ENCODE data around the gene DLG1. TPM values are rescaled to one million over a fixed set of nuclear protein-coding genes. Genes with fewer than 3 reads are reported as not detected.

The DLG1 gene
- total and polyA plus RNA-seq, 12 donors: 20.7 to 97.4 (median 54.0) TPM

DNA sequence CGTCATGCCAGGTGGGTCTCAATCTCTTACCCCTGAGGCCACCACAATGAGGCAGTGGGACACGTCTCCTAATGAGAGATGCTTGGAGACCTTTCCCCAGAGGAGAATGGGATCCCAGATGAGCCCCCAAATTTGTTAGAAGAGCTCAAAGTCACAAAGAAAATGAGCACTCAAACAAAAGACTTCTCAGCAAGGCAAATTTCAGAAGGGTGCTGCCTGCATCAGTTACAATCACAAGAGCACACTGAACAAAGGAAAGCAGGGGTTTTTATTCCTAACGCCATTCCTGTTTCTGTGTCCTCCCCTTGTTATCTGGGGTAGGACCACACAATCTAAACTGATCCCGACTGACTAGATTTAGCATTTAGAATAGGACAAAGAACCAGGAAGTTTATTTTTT is 50.1 kb downstream of the DLG1 start:
- peaks cover 0 to 52% (median 22%) of the 10 kb centered on the region in 11 donors for H3K9me3 ChIP-seq
- H3K27ac ChIP-seq: no peak overlapping the region
- WGBS, 2 donors: 97% methylated on average over 4 of the region's 4 CpGs
- peaks cover 0 to 25% (median 5%) of the 10 kb centered on the region in 9 donors for H3K36me3 ChIP-seq
- DNase-seq (no peak), ATAC-seq (no peak)
- no peaks in the 10 kb centered on the region for H3K27me3 ChIP-seq
- TF ChIP-seq, protein P1, sequence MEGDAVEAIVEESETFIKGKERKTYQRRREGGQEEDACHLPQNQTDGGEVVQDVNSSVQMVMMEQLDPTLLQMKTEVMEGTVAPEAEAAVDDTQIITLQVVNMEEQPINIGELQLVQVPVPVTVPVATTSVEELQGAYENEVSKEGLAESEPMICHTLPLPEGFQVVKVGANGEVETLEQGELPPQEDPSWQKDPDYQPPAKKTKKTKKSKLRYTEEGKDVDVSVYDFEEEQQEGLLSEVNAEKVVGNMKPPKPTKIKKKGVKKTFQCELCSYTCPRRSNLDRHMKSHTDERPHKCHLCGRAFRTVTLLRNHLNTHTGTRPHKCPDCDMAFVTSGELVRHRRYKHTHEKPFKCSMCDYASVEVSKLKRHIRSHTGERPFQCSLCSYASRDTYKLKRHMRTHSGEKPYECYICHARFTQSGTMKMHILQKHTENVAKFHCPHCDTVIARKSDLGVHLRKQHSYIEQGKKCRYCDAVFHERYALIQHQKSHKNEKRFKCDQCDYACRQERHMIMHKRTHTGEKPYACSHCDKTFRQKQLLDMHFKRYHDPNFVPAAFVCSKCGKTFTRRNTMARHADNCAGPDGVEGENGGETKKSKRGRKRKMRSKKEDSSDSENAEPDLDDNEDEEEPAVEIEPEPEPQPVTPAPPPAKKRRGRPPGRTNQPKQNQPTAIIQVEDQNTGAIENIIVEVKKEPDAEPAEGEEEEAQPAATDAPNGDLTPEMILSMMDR (IDR thresholded peaks at IDR 0.05): no peak
- no peak overlapping the region for H3K4me3 ChIP-seq
- intact Hi-C loops (cut with DNase I): no loop called here
- H3K4me1 ChIP-seq: no peaks in the 10 kb centered on the region

- Histone ChIP-seq H3K27ac (no peak overlapping the region), H3K9me3 (peaks cover 0 to 69% (median 42%) of the 10 kb centered on the region in 11 donors), H3K36me3 (peaks cover 0 to 23% (median 5%) of the 10 kb centered on the region in 9 donors), H3K4me1 (peaks cover 0 to 5% (median 0%) of the 10 kb centered on the region in 9 donors), H3K4me3 (no peak overlapping the region), H3K27me3 (no peaks in the 10 kb centered on the region)
- ATAC-seq: no peak
- WGBS, 2 donors: 96 to 99% methylated on average over 3 of the region's 3 CpGs
- intact Hi-C loops (cut with DNase I): no loop called here
- no peak for DNase-seq
- TF ChIP-seq, protein P1 (IDR thresholded peaks at IDR 0.05): no peak
Observed at GRCh38 chr3:197244751-197245150, 53.7 kb downstream of the DLG1 start.

- intact Hi-C loops (cut with DNase I): no loop called here
- 81 to 95% methylated on average over 7 of the region's 7 CpGs for WGBS, 2 donors
Observed at GRCh38 chr3:197242784-197243432, 55.5 kb downstream of the DLG1 start.

GRCh38 chr3:197241173-197241572 is 57.2 kb downstream of the DLG1 start:
- TF ChIP-seq, protein P1 (IDR thresholded peaks at IDR 0.05): no peak
- no peaks in the 10 kb centered on the region for H3K27me3 ChIP-seq
- ATAC-seq (no peak), DNase-seq (no peak)
- intact Hi-C loops (cut with DNase I): no loop called here
- peaks cover 0 to 18% (median 0%) of the 10 kb centered on the region in 9 donors for H3K4me1 ChIP-seq
- no peak overlapping the region for H3K4me3 ChIP-seq
- no peak overlapping the region for H3K27ac ChIP-seq
- WGBS, 2 donors: 79 to 84% methylated on average over 2 of the region's 2 CpGs
- peaks cover 0 to 22% (median 5%) of the 10 kb centered on the region in 9 donors for H3K36me3 ChIP-seq
- H3K9me3 ChIP-seq: peaks cover 0 to 59% (median 25%) of the 10 kb centered on the region in 11 donors

More at GRCh38 chr3:197242784-197243432, 55.5 kb downstream of the DLG1 start:
- Histone ChIP-seq H3K27me3 (no peaks in the 10 kb centered on the region), H3K4me3 (no peak overlapping the region), H3K4me1 (peaks cover 0 to 18% (median 0%) of the 10 kb centered on the region in 9 donors), H3K9me3 (peaks cover 0 to 54% (median 25%) of the 10 kb centered on the region in 11 donors), H3K27ac (no peak overlapping the region), H3K36me3 (peaks cover 0 to 19% (median 5%) of the 10 kb centered on the region in 9 donors)
- ATAC-seq (no peak), DNase-seq (no peak)
- TF ChIP-seq, protein P1 (IDR thresholded peaks at IDR 0.05): no peak

All from heart right ventricle (tissue), 16 donors.